H1 (cell line): ENCODE measurements around the gene WDR90. TPM values are rescaled to one million over a fixed set of nuclear protein-coding genes. Genes with fewer than 3 reads are reported as not detected.

Source experiments
- CTCF ChIA-PET: fragments of 300-600 bp; sonication (Branson Sonifier 250); formaldehyde crosslinking; loops from one replicate; lab custom pipeline; 2021; ENCODE audit not compliant: partially characterized antibody; lab: Charles Lee
- POLR2A ChIA-PET: fragments of 300-600 bp; sonication (Branson Sonifier 250); formaldehyde crosslinking; loops from one replicate; lab custom pipeline; 2021; ENCODE audit warnings: inconsistent platforms; ENCODE audit not compliant: partially characterized antibody; lab: Charles Lee
- DNase-seq, 2 experiments: peaks; one replicate each; pipeline versions ENCODE4 v3.0.0 to v3.0.0-alpha.2; 2010 to 2022; ENCODE audit warnings: low spot score in 2 of 2, low read depth in 1 of 2, mixed read lengths in 1 of 2
- FAIRE-seq: peaks from 2 replicates; lab custom pipeline; 2011; peaks lifted over from hg19 to GRCh38; lab: Jason Lieb, UNC
- H2AFZ ChIP-seq: 2 replicates; pipeline ENCODE4 v1.8.1; 2012; ENCODE audit warnings: low read length, inconsistent platforms
- H2AK5ac ChIP-seq: 2 replicates; pipeline ENCODE4 v1.6.1; 2013; ENCODE audit warnings: low read depth, low read length
- H2BK120ac ChIP-seq: replicated peaks from 2 replicates; pipeline ENCODE3; 2013; ENCODE audit warnings: low read depth, low read length, inconsistent platforms
- H2BK12ac ChIP-seq: 2 replicates; pipeline ENCODE4 v1.6.1; 2013; ENCODE audit warnings: low read depth, low read length
- H2BK15ac ChIP-seq: 2 replicates; pipeline ENCODE4 v1.6.1; 2013; ENCODE audit warnings: low read length
- H2BK20ac ChIP-seq: 2 replicates; pipeline ENCODE4 v1.6.1; 2013; ENCODE audit warnings: low read length
- H2BK5ac ChIP-seq: 2 replicates; pipeline ENCODE4 v1.6.1; 2013; ENCODE audit warnings: low read depth, low read length
- H3K14ac ChIP-seq: 2 replicates; pipeline ENCODE4 v1.6.1; 2013; ENCODE audit warnings: inconsistent platforms; ENCODE audit not compliant: insufficient read length
- H3K18ac ChIP-seq: 2 replicates; pipeline ENCODE4 v1.6.1; 2013; ENCODE audit warnings: low read length; ENCODE audit errors: extremely low read depth
- H3K23ac ChIP-seq: 2 replicates; pipeline ENCODE4 v1.6.1; 2013; ENCODE audit warnings: inconsistent platforms; ENCODE audit not compliant: insufficient read length
- H3K23me2 ChIP-seq: 2 replicates; pipeline ENCODE4 v1.6.1; 2013; ENCODE audit warnings: low read depth, low read length
- H3K27ac ChIP-seq: 2 replicates; pipeline ENCODE4 v1.6.1; 2011; ENCODE audit warnings: low read depth, low read length, inconsistent platforms
- H3K27me3 ChIP-seq, 4 experiments: replicated peaks in 1 of 4; 1 replicate in 1 of 4; 2 replicates in 3 of 4; pipeline versions ENCODE4 v1.6.1 to v1.8.1; 2011 to 2013; ENCODE audit warnings: low read length in 3 of 4, mild to moderate bottlenecking in 3 of 4, inconsistent platforms in 2 of 4, mixed read lengths in 2 of 4, moderate library complexity in 1 of 4; ENCODE audit not compliant: control insufficient read depth in 3 of 4, insufficient read depth in 3 of 4; ENCODE audit errors: extremely low read depth in 1 of 4
- H3K36me3 ChIP-seq, 4 experiments: 2 replicates each; pipeline versions ENCODE4 v1.6.1 to v1.8.1; 2011 to 2013; ENCODE audit warnings: mild to moderate bottlenecking in 4 of 4, low read length in 3 of 4, moderate library complexity in 2 of 4, control low read depth in 1 of 4, inconsistent platforms in 1 of 4; ENCODE audit not compliant: insufficient read depth in 4 of 4, control insufficient read depth in 2 of 4
- H3K4ac ChIP-seq: replicated peaks from 2 replicates; pipeline ENCODE3; 2013; ENCODE audit warnings: low read length, low read depth, mixed read lengths, inconsistent platforms; ENCODE audit not compliant: insufficient read length
- H3K4me1 ChIP-seq, 4 experiments: replicated peaks in 1 of 4; 1 replicate in 1 of 4; 2 replicates in 3 of 4; pipeline versions ENCODE4 v1.6.1 to v1.8.1; 2011 to 2013; ENCODE audit warnings: low read length in 3 of 4, inconsistent platforms in 2 of 4, mixed read lengths in 1 of 4; ENCODE audit not compliant: insufficient read depth in 4 of 4, control insufficient read depth in 3 of 4
- H3K4me2 ChIP-seq, 2 experiments: 2 replicates each; pipeline versions ENCODE4 v1.6.1 to v1.8.1; 2011 to 2013; ENCODE audit warnings: low read depth in 2 of 2, low read length in 2 of 2, control low read depth in 1 of 2, inconsistent platforms in 1 of 2, mild to moderate bottlenecking in 1 of 2; ENCODE audit not compliant: insufficient read depth in 1 of 2
- H3K4me3 ChIP-seq, 4 experiments: fragments of 200-600, 300-600 bp in 1 of 4; sonication (generic), shearing (Covaris generic), sonication (Bioruptor Twin) in 1 of 4; 2 replicates each; pipeline versions ENCODE4 v1.5.1 to v1.8.1; 2011 to 2016; ENCODE audit warnings: low read length in 4 of 4, low read depth in 3 of 4, control low read depth in 2 of 4, inconsistent platforms in 2 of 4, mild to moderate bottlenecking in 2 of 4, mixed read lengths in 1 of 4, moderate library complexity in 1 of 4; ENCODE audit not compliant: insufficient read depth in 2 of 4; ENCODE audit errors: extremely low read depth in 1 of 4
- H3K56ac ChIP-seq: replicated peaks from 2 replicates; pipeline ENCODE3; 2013; ENCODE audit warnings: low read depth, mild to moderate bottlenecking, mixed read lengths, low read length, inconsistent platforms; ENCODE audit not compliant: insufficient read length
- H3K79me1 ChIP-seq: 2 replicates; pipeline ENCODE4 v1.6.1; 2013; ENCODE audit warnings: low read depth, low read length, control low read depth
- H3K79me2 ChIP-seq, 2 experiments: 2 replicates each; pipeline versions ENCODE4 v1.6.1 to v1.8.1; 2012 to 2013; ENCODE audit warnings: low read length in 2 of 2, mild to moderate bottlenecking in 2 of 2, inconsistent platforms in 1 of 2; ENCODE audit not compliant: insufficient read depth in 2 of 2, control insufficient read depth in 1 of 2
- H3K9ac ChIP-seq, 4 experiments: replicated peaks in 1 of 4; 1 replicate in 1 of 4; 2 replicates in 3 of 4; pipeline versions ENCODE4 v1.6.1 to v1.8.1; 2011 to 2013; ENCODE audit warnings: low read depth in 3 of 4, low read length in 3 of 4, control low read depth in 2 of 4, mild to moderate bottlenecking in 2 of 4, moderate library complexity in 2 of 4, inconsistent platforms in 1 of 4; ENCODE audit errors: extremely low read depth in 1 of 4
- H3K9me3 ChIP-seq, 2 experiments: 2 replicates each; pipeline versions ENCODE4 v1.6.1 to v1.8.1; 2012 to 2013; ENCODE audit warnings: mild to moderate bottlenecking in 2 of 2, moderate library complexity in 2 of 2, control low read depth in 1 of 2, inconsistent platforms in 1 of 2, low read depth in 1 of 2, low read length in 1 of 2, mixed read lengths in 1 of 2; ENCODE audit not compliant: insufficient read depth in 2 of 2
- H4K20me1 ChIP-seq, 2 experiments: replicated peaks in 1 of 2; 2 replicates each; pipeline versions ENCODE3 to v1.8.1; 2011 to 2013; ENCODE audit warnings: inconsistent platforms in 2 of 2, low read length in 2 of 2, mild to moderate bottlenecking in 1 of 2; ENCODE audit not compliant: insufficient read depth in 2 of 2, control insufficient read depth in 1 of 2
- H4K5ac ChIP-seq: 2 replicates; pipeline ENCODE4 v1.6.1; 2013; ENCODE audit warnings: low read length, low read depth, mixed read lengths, inconsistent platforms; ENCODE audit not compliant: insufficient read length
- H4K8ac ChIP-seq: 2 replicates; pipeline ENCODE4 v1.8.0; 2013; ENCODE audit warnings: mild to moderate bottlenecking, moderate library complexity, low read length, inconsistent platforms; ENCODE audit not compliant: insufficient read depth; ENCODE audit errors: extremely low read depth
- H4K91ac ChIP-seq: replicated peaks from 2 replicates; pipeline ENCODE3; 2013; ENCODE audit warnings: low read length, mixed read lengths, inconsistent platforms; ENCODE audit not compliant: insufficient read length
- BACH1 ChIP-seq: IDR thresholded peaks from 2 replicates; pipeline ENCODE4 v1.6.1; 2012; ENCODE audit warnings: low read length, improper control_type of control experiment
- GABPA ChIP-seq: IDR thresholded peaks from 2 replicates; pipeline ENCODE4 v1.6.1; 2011; ENCODE audit warnings: mild to moderate bottlenecking, low read length, moderate library complexity, borderline replicate concordance; ENCODE audit not compliant: insufficient read depth
- HDAC2 ChIP-seq, 2 experiments: fragments of 300-600 bp in 1 of 2; sonication (generic) in 1 of 2; IDR thresholded peaks; 2 replicates each; pipeline ENCODE4 v1.6.1; 2011 to 2012; ENCODE audit warnings: low read depth in 2 of 2, low read length in 2 of 2, mild to moderate bottlenecking in 2 of 2, moderate library complexity in 2 of 2, borderline replicate concordance in 1 of 2, inconsistent platforms in 1 of 2
- RBBP5 ChIP-seq: IDR thresholded peaks from 2 replicates; pipeline ENCODE4 v1.7.1; 2012; ENCODE audit warnings: low read depth, mild to moderate bottlenecking, inconsistent platforms, low read length, moderate library complexity, borderline replicate concordance
- TAF7 ChIP-seq: optimal IDR thresholded peaks from 2 replicates; pipeline ENCODE3; 2011; ENCODE audit warnings: low read depth, mild to moderate bottlenecking, inconsistent platforms, low read length, moderate library complexity, borderline replicate concordance
- YY1 ChIP-seq: IDR thresholded peaks from 2 replicates; pipeline ENCODE4 v1.6.1; 2011; ENCODE audit warnings: low read depth, mild to moderate bottlenecking, low read length
- WGBS, 2 experiments: shearing (Covaris generic) in 1 of 2; methylation state at CpG; one replicate each; pipeline versions ENCODE4 v1.1.6 to v1.1.7; 2013 to 2015; ENCODE audit warnings: low lambda C conversion rate in 2 of 2, mixed read lengths in 2 of 2, inconsistent platforms in 1 of 2, low coverage in 1 of 2, missing lambda C conversion rate in 1 of 2; ENCODE audit not compliant: insufficient replicate concordance in 2 of 2, insufficient coverage in 1 of 2, insufficient read length in 1 of 2; ENCODE audit errors: extremely low coverage in 1 of 2, missing lambda C conversion rate in 1 of 2; 5-methylcytosine and 5-hydroxymethylcytosine counted together
- polyA plus RNA-seq, 7 experiments: library from polyadenylated mRNA; depleted of rRNA in 3 of 7; stranded (reverse) in 5 of 7; unstranded in 2 of 7; fragments of >200 nt in 5 of 7; fragments of 200-250 nt in 2 of 7; gene quantifications; 1 replicate in 5 of 7; 2 replicates in 1 of 7; 4 replicates in 1 of 7; pipeline versions ENCODE4 v1.2.1 to v1.2.3, GENCODE V29; 2011 to 2013; ENCODE audit warnings: missing spikeins in 2 of 7, mixed read lengths in 2 of 7
- total RNA-seq: library from RNA; stranded (reverse); fragmentation: NEBNext Ultra II Directional; extraction: Animal tissue kit (Norgen Biotek cat#: 25700); gene quantifications from 2 replicates; pipeline ENCODE4 v1.2.1, GENCODE V29; 2021

Gene WDR90
- total and polyA plus RNA-seq, 2 of the 8 experiments (the other 6 are each of a cell fraction or from before 2014, with no cell fraction given) = 24.0 to 47.2 TPM

- Histone ChIP-seq H3K4me2 (peak overlapping the region; percentile 74 to 92), H2BK12ac (peak overlapping the region; percentile 84; the same call in 1 of the 2 replicates), H3K9me3 (no peaks in the 10 kb centered on the region), H4K8ac (peak overlapping the region; percentile 80; the same call in 1 of the 2 replicates), H4K91ac (peak overlapping the region; percentile 44), H3K23me2 (peaks cover 20% of the 10 kb centered on the region), H3K27me3 (peaks cover 0 to 2% (median 0%) of the 10 kb centered on the region in 4 experiments; a peak in 2 of 7 replicates), H2BK120ac (no peak overlapping the region), H3K9ac (no peak overlapping the region), H2BK15ac (peak overlapping the region; percentile 99), H2AK5ac (0 out of 2 replicates have a peak overlapping the region, but pooled peaks have one; percentile 7), H3K4me3 (peak overlapping the region; percentile 32 to 73 (median 41); a peak in 7 of 8 replicates), H2BK5ac (peak overlapping the region; percentile 81; the same call in 1 of the 2 replicates), H3K56ac (peak overlapping the region; percentile 59), H3K4ac (peak overlapping the region; percentile 90), H4K5ac (peak overlapping the region; percentile 40), H2AFZ (no peak overlapping the region), H3K4me1 (peaks cover 0 to 42% (median 34%) of the 10 kb centered on the region in 4 experiments; a peak in 6 of 7 replicates), H3K18ac (peak overlapping the region; percentile 32), H3K14ac (no peak overlapping the region), H3K79me2 (peaks cover 0 to 12% of the 10 kb centered on the region in 2 experiments; a peak in 1 of 4 replicates), H2BK20ac (no peak overlapping the region), H3K23ac (no peak overlapping the region), H4K20me1 (peaks cover 4 to 29% of the 10 kb centered on the region in 2 experiments), H3K79me1 (peaks cover 6% of the 10 kb centered on the region; the same call in 1 of the 2 replicates), H3K36me3 (peaks cover 4 to 15% (median 12%) of the 10 kb centered on the region in 4 experiments; a peak in 7 of 8 replicates), H3K27ac (no peak overlapping the region)
- DNase-seq (peak in 1 of 2 experiments; percentile 79), FAIRE-seq (no peak)
- TF ChIP-seq TAF7 = no peak
- 0 out of 2 replicates have a peak, but pooled peaks have one; percentile 17 for TF ChIP-seq YY1
- TF ChIP-seq BACH1 = peak; percentile 79
- TF ChIP-seq HDAC2 (IDR thresholded peaks at IDR 0.05; ENCODE audit: borderline replicate concordance in 1 of 2, low read depth in 2 of 2, low read length in 2 of 2) = peak in 1 of 2 experiments; percentile 43; a peak in 1 of 4 replicates
- 0 out of 2 replicates have a peak, but pooled peaks have one; percentile 30 for TF ChIP-seq GABPA
- TF ChIP-seq RBBP5 = no peak
- WGBS, 2 experiments = 59% methylated on average over 28 of the region's 52 CpGs; no CpG with 5 or more reads in 1 of the 2 experiments
- ChIA-PET CTCF (interaction anchor here (0.7 to 2.3 kb wide), 12 partner anchors 12 to 123 kb away, joined by 3 to 11 read pairs (median 4); partner anchors contain the start of genes RHOT2, WDR24 and WDR90), POLR2A (interaction anchor here (0.8 to 13.3 kb wide), 12 partner anchors 11 to 1281 kb away, joined by 3 to 214 read pairs (median 3); partner anchors contain the start of genes ANTKMT, RHOT2 and WDR24)
Measured at GRCh38 chr16:678858-679813, 30.0 kb downstream of the WDR90 start.
